ENCODE measurements around the gene PIK3CD.
"Not testable (repeated sequence)": the region's sequence is repeated elsewhere in the genome, so short reads cannot be mapped to it uniquely, and the experiment has no call there.

PIK3CD gene

DNA sequence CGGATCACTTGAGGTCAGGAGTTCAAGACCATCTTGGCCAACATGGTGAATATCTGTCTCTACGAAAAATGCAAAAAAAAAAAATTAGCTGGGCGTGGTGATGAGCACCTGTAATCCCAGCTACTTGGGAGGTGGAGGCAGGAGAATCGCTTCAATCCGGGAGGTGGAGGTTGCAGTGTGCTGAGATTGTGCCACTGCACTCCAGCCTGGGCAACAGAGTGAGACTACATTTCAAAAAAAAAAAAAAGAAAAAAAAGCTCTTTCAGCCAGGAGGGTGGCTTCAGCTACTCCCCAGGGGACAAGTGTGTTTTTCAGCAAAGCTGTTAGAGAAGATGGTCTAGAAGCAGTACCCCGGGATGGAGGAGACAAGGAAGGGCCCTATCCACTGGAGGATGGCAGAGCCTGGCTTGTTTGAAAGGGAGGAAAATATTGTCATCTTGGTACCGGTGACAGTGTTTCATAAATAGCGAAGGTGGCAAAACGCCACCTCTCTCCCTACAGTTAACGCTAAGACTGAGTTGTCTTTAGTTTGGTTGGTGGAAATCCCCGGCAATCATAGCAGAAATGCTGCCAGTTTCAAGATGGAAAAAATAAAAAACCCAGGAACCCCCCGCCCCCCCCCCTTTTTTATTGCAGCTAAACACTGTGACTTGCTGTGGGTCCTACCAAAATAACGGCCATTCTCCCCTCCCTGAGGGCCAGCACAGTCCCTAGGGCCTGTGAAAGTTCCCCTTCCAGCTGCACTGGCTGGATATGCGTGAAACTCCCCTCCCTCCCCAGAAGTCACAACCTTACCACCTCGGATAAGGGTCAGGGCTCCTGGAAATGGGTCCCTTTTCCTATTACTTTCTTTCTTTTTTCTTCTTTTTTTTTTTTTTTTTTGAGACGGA is 3.5 kb downstream of the PIK3CD start:
- DNase-seq (ENCODE audit: low spot score) = no peak

GRCh38 chr1:9655836-9656235 is 4.3 kb downstream of the PIK3CD start:
- no peak for DNase-seq (ENCODE audit: low spot score)

- DNase-seq (ENCODE audit: low spot score) = no peak
Measured at GRCh38 chr1:9657521-9658032, 6.0 kb downstream of the PIK3CD start.

GRCh38 chr1:9658199-9658598 is 6.7 kb downstream of the PIK3CD start:
- no peak for DNase-seq (ENCODE audit: low spot score)

DNA sequence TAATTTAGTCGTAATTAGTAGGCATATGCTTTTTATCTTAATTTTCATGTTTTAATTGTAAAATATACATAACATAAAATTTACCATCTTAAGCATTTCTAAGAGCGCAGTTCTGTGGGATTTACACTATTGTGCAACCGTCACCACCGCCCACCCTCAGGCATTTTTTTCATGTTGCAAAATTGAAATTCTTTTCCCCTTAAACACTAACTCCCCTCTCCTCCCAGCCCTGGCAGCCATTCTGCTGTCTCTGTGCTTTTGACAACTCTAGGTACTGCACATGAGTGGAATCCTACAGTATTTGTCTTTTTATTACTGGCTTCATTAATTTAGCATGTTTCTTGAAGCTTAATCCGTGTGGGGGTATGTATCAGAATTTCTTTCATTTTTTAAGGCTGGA is 7.8 kb downstream of the PIK3CD start:
- no peak for DNase-seq (ENCODE audit: low spot score)

DNA sequence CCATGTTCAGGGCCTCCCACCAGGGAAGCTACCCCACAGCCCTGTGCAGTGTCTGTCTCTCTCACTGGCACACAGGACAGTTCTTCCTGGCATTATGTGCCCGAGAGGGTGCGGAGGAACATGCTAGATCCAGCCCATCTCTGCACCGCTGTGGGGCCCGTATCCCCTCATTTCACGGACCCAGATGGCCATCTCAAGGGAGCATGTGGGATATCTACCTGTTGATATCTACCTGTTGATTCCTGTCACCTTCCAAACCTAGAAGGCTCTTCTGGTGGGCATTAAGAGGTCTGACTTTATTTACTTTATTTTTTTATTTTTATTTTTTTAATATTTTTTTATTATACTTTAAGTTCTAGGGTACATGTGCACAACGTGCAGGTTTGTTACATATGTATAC is 11.7 kb downstream of the PIK3CD start:
- no peak for DNase-seq (ENCODE audit: low spot score)

DNA sequence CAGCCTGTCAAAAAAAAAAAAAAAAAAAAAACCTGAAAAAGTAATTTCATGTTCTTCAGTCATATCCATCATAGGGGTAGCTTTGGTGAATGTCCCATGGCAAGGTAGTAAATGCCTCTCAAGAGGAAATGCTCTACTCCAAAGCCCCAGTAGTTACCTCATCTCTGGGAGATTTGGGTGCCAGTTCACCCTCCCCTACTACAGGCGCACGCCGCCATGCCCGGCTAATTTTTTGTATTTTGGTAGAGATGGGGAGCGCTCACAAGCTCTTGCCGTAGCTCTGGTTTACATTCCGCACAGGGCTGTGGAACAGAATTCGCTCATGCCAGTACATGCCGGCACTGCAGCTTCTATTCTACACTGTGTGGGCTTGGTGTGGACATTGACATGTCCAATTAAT is 13.7 kb downstream of the PIK3CD start:
- DNase-seq (ENCODE audit: low spot score) = no peak

DNA sequence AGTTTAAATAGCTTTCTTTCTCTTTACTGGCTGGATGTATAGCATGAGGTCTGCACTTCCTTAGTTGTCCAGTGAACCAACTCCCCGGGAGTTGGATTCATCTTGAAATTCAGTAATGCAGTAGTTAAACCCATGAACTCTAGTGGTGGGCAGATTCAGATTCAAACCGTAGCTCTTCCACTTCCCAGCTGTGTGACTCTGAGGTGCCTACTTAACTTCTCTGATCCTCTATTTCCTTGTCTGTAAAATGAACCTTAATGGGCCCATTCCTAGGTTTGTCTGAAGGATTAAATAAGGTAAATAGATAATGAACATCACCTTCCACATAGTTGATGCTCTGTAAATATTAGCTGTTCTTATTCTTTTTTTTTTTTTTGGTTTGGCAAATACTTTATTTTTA is 16.5 kb downstream of the PIK3CD start:
- DNase-seq (ENCODE audit: low spot score) = no peak

GRCh38 chr1:9670085-9670484 is 18.6 kb downstream of the PIK3CD start:
- no peak for DNase-seq (ENCODE audit: low spot score)

DNA sequence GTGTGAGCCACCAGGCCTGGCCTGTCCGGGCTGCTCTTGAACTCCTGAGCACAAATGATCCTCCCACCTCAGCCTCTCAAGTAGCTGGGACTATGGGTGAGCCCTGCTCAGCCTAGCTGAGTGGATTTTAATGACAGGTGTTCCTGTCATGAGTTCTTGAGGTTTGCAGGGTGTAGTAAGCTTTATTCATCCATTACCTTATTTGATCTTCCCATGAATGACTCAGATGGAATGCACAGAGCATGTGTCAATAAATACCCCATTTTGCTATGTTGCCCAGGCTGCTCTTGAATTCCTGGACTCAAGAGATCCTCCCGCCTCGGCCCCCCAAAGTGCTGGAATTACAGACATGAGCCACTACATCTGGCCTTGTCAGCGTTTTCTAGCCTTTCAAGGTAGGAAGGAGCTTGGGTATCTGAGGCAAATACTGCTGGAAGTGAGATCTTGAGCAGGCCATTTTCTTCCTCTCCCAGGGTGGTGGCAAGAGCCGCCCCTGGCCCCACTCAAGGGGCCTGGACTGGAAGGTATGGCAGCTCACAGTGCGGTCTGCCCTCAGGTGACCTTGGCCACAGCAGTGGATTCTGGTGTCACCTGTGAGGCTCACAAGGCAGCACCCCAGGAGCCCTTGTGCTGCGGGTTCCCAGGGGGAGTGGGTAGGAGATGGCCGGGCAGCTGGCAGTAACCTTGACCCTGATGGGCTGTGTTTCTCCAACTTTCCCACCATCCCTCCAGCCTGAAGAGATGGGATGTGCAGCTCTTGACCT is 20.0 kb downstream of the PIK3CD start:
- peak; percentile 62 for DNase-seq (ENCODE audit: low spot score)

- DNase-seq (ENCODE audit: low spot score) = no peak
Measured at GRCh38 chr1:9672444-9672843, 20.9 kb downstream of the PIK3CD start.

DNA sequence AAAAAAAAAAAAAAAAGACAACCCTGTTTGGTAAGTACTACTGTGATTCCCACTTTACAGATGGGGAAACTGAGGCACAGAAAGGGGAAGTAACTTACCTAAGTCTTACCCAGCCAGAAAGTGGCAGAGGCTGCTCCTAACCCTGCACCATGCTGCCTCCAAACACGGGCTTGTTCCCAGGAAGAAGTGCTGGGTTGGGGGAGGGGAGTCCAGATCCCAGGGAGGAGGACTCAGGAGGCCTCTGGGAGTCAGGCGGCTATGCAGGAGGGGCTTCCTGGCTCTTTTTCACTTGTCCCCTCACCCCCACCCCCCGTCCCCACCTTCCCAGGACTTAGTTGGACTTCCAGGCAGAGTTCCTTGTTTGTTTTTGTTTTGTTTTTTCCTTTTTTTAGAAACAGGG is 23.9 kb downstream of the PIK3CD start:
- no peak for DNase-seq (ENCODE audit: low spot score)

DNA sequence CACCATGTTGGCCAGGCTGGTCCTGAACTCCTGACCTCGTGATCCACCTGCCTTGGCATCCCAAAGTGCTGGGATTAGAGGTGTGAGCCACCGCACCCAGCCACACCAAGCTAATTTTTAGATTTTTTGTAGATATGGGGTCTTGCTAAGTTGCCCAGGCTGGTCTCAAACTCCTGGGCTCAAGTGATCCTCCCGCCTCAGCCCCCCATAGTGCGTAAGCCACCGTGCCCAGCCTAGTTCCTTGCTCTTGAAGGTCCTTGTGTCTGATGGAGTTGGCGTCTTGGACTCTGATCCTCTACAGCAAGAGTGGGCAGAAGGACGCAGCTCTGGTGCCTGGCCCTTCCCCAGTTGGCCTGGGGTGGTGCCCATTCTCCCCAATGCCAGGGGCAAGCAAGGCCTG is 24.6 kb downstream of the PIK3CD start:
- not testable (repeated sequence) for DNase-seq (ENCODE audit: low spot score)

DNA sequence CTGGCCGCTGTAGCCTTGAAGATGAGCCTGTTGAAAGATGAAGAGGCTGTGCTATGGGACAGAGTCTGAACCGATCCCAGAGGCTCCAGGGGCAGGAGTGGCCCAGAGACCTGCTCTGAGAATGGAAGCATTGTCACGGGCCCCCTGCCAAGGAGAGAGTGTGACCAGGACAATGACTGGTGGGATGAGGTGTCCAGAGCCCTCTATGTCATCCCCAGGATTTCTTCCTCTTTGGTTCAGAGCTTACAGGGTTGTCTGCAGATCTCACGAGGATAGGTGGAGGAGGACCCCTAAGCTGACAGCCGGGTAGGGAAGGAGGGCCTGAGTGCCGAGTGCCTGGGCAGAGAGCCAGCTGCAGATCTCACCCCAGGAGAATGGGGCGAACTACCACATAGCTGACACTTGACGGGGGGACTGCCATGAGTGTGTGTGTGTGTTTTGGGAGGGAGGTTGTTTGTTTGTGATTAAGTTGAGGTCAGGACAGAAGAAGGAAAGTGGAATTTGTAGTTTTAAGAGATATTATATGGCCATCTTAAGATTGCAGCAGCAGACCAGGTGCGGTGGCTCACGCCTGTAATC is 25.4 kb downstream of the PIK3CD start:
- no peak for DNase-seq (ENCODE audit: low spot score)

- no peak for DNase-seq (ENCODE audit: low spot score)
Measured at GRCh38 chr1:9680091-9680490, 28.6 kb downstream of the PIK3CD start.

DNA sequence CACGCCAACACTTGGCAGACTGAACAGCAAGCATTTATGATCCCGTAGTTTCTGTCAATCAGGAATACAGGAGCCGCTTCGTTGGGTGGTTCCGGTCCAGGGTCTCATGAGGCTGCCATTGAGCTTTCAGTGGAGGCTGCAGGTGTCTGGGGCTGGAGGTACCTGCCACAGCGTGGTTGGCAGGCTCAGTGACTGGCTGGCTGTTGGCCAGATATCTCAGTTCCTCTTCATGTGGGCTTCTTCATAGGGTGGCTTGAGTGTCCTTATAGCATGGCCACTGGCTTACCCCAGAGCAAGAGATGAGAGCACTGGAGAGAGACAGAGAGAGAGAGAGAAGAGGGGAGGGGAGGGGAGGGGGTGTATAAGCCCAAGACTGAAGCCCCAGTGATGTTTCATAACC is 29.3 kb downstream of the PIK3CD start:
- DNase-seq (ENCODE audit: low spot score) = no peak

GRCh38 chr1:9684801-9685200 is 33.3 kb downstream of the PIK3CD start:
- DNase-seq (ENCODE audit: low spot score) = no peak

GRCh38 chr1:9687120-9687873 is 35.8 kb downstream of the PIK3CD start:
- peak; percentile 46 for DNase-seq (ENCODE audit: low spot score)

- DNase-seq (ENCODE audit: low spot score) = no peak
Measured at GRCh38 chr1:9687874-9688582, 36.5 kb downstream of the PIK3CD start.

DNA sequence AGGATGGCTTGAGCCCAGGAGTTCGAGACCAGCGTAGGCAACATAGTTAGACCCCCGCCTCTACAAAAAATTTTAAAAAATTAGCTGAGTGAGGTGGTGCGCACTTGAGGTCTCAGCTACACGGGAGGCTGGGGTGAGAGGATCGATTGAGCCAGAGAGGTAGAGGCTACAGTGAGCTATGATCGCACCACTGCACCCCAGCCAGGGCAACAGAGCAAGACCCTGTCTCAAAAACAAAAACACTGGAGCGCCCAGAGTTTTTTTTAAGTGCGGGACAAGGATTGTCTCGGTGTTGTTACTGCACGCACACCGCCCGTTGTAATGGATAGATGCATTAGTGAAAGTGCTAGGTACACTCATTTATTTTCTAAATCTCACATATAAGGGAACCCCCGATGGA is 37.1 kb downstream of the PIK3CD start:
- DNase-seq (ENCODE audit: low spot score) = no peak

DNA sequence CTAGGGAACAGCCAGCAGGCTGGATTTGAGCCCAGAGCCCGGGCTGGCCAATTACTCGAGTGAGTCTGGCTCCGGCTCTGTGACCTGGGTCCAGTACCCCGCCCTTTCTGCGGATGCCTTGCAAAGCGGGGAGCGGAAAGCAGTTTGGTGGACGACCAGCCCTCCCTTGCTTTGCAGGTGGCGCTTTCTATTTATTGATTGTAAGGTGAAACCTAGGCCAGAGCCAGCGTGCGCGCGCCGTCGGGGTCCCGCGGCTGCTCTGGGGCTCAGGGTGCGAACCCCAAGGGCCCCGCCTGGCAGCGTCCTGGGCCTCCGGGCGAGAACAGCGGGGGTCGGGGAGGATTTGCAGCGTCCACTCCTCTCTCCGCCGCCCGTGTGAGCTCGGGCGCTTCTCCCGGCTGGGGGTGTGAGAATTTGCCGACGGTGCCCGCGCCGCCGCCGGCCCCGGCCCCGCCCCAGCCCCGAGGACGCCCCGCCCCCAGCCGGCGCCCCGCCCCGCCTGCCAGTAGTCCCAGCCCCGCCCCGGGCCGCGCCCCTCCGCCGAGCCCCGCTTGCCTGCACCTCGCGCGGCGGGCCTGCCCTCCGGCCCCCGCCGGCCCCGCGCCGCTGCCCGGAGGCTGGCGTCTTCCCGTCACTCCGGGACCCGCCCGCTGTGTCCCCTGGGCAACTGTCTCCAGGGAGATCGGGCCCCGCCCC is 37.6 kb downstream of the PIK3CD start:
- DNase-seq (ENCODE audit: low spot score) = peak; percentile 76

All from RKO (cell line).